Measurements from ENCODE around the gene OTOP1. TPM values are rescaled to one million over a fixed set of nuclear protein-coding genes. Genes with fewer than 3 reads are reported as not detected.
"Not testable (repeated sequence)": the region's sequence is repeated elsewhere in the genome, so short reads cannot be mapped to it uniquely, and the experiment has no call there.

OTOP1 gene
- total RNA-seq, 2 donors from 2014 or later = not detected

- Histone ChIP-seq H3K27me3 (replicated peaks; ENCODE audit: insufficient read depth) (no peaks in the 10 kb centered on the region), H3K4me1 (replicated peaks) (no peaks in the 10 kb centered on the region), H3K9me3 (no peaks in the 10 kb centered on the region), H3K36me3 (no peaks in the 10 kb centered on the region), H3K27ac (no peak overlapping the region), H3K4me3 (no peak overlapping the region)
- WGBS = 59% methylated on average over 3 of the region's 3 CpGs
- DNase-seq (ENCODE audit: low spot score) = no peak
- TF ChIP-seq POLR2AphosphoS5 (IDR thresholded peaks at IDR 0.05) = no peak
- no peak for TF ChIP-seq POLR2A (IDR thresholded peaks at IDR 0.05)
- TF ChIP-seq CTCF (IDR thresholded peaks at IDR 0.05) = no peak
- intact Hi-C loops (cut with DNase I) = no loop called here
These were observed 41.2 kb downstream of the OTOP1 start for GRCh38 chr4:4185528-4185927.

GRCh38 chr4:4182835-4183568 lies 43.7 kb downstream of the OTOP1 start:
- intact Hi-C loops (cut with DNase I) = no loop called here
- TF ChIP-seq POLR2A (IDR thresholded peaks at IDR 0.05) (no peak), CTCF (IDR thresholded peaks at IDR 0.05) (peak in 2 of 4 experiments; percentile 19 to 43)
- no peak for DNase-seq (ENCODE audit: low spot score)

GRCh38 chr4:4170596-4171150 lies 56.1 kb downstream of the OTOP1 start:
- H3K4me1 ChIP-seq (replicated peaks) = no peaks in the 10 kb centered on the region
- H3K27ac ChIP-seq = no peak overlapping the region
- H3K27me3 ChIP-seq (replicated peaks; ENCODE audit: insufficient read depth) = no peaks in the 10 kb centered on the region
- no peaks in the 10 kb centered on the region for H3K9me3 ChIP-seq
- intact Hi-C loops (cut with DNase I) = no loop called here
- H3K4me3 ChIP-seq = no peak overlapping the region
- TF ChIP-seq POLR2AphosphoS5 (IDR thresholded peaks at IDR 0.05) (no peak), POLR2A (IDR thresholded peaks at IDR 0.05) (no peak), CTCF (IDR thresholded peaks at IDR 0.05) (no peak)
- DNase-seq (ENCODE audit: low spot score) = no peak
- no peaks in the 10 kb centered on the region for H3K36me3 ChIP-seq
- 90% methylated on average over 10 of the region's 10 CpGs for WGBS

More at GRCh38 chr4:4182835-4183568, 43.7 kb downstream of the OTOP1 start:
- Histone ChIP-seq H3K4me3 (no peak overlapping the region), H3K4me1 (replicated peaks) (no peaks in the 10 kb centered on the region), H3K9me3 (no peaks in the 10 kb centered on the region), H3K27ac (no peak overlapping the region), H3K27me3 (replicated peaks; ENCODE audit: insufficient read depth) (no peaks in the 10 kb centered on the region), H3K36me3 (no peaks in the 10 kb centered on the region)
- WGBS = 32% methylated on average over 19 of the region's 19 CpGs

- H3K27me3 ChIP-seq (replicated peaks; ENCODE audit: insufficient read depth); H3K27ac ChIP-seq; intact Hi-C loops (cut with DNase I); H3K4me3 ChIP-seq; H3K36me3 ChIP-seq; H3K9me3 ChIP-seq; DNase-seq (ENCODE audit: low spot score); H3K4me1 ChIP-seq (replicated peaks): not testable (repeated sequence)
- WGBS = 78% methylated on average over 19 of the region's 19 CpGs
These were observed 58.5 kb downstream of the OTOP1 start for GRCh38 chr4:4167981-4168780.

- H3K27ac ChIP-seq; H3K4me3 ChIP-seq; DNase-seq (ENCODE audit: low spot score); H3K4me1 ChIP-seq (replicated peaks); H3K36me3 ChIP-seq; intact Hi-C loops (cut with DNase I); H3K9me3 ChIP-seq; H3K27me3 ChIP-seq (replicated peaks; ENCODE audit: insufficient read depth): not testable (repeated sequence)
- WGBS = 49% methylated on average over 13 of the region's 13 CpGs
These were observed 59.7 kb downstream of the OTOP1 start for GRCh38 chr4:4166986-4167385.

GRCh38 chr4:4165701-4166392 lies 60.9 kb downstream of the OTOP1 start:
- H3K4me3 ChIP-seq; H3K4me1 ChIP-seq (replicated peaks); H3K36me3 ChIP-seq; intact Hi-C loops (cut with DNase I); DNase-seq (ENCODE audit: low spot score); H3K27ac ChIP-seq; H3K9me3 ChIP-seq; H3K27me3 ChIP-seq (replicated peaks; ENCODE audit: insufficient read depth): not testable (repeated sequence)
- 70% methylated on average over 18 of the region's 18 CpGs for WGBS

- 85% methylated on average over 18 of the region's 18 CpGs for whole genome bisulfite sequencing
- intact Hi-C loops (cut with DNase I); H3K27me3 ChIP-seq (replicated peaks; ENCODE audit: insufficient read depth); H3K9me3 ChIP-seq; H3K4me1 ChIP-seq (replicated peaks); H3K36me3 ChIP-seq; H3K27ac ChIP-seq; DNase-seq (ENCODE audit: low spot score); H3K4me3 ChIP-seq: not testable (repeated sequence)
These were observed 62.1 kb downstream of the OTOP1 start for GRCh38 chr4:4164532-4165173.

- H3K27me3 ChIP-seq (replicated peaks; ENCODE audit: insufficient read depth); DNase-seq (ENCODE audit: low spot score); intact Hi-C loops (cut with DNase I); H3K4me1 ChIP-seq (replicated peaks); H3K9me3 ChIP-seq; H3K4me3 ChIP-seq; H3K27ac ChIP-seq; H3K36me3 ChIP-seq: not testable (repeated sequence)
- 66% methylated on average over 7 of the region's 7 CpGs for WGBS
These were observed 64.5 kb downstream of the OTOP1 start for GRCh38 chr4:4162186-4162585.

All from prostate gland (tissue), 2 donors.